Non-pigmented ciliary epithelial cell (primary cell): ENCODE data around the gene RFTN1.

Experiments used
- DNase-seq: peaks from one replicate; pipeline ENCODE4 v3.0.0-alpha.2; 2010; ENCODE audit warnings: low read depth

RFTN1 gene

DNA sequence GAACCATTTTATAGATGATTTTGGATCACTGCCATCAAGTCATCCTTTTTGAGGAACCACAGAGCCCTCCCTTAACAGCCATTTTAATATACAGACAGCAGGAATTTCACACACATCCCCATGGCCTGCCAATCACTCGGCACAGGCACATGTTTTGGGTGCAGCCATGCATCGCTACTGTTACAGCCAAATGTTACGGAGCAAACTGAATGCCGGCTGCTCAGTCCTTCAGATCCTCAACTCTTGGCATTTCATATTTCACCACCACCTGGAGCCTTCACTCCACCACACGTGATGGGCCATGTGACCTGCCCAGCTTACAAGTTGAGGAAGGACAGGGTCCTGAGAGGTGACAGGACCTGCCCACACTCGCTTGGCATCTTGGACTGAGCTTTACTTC, 157.7 kb downstream of the RFTN1 start:
- DNase-seq, result no peak

DNA sequence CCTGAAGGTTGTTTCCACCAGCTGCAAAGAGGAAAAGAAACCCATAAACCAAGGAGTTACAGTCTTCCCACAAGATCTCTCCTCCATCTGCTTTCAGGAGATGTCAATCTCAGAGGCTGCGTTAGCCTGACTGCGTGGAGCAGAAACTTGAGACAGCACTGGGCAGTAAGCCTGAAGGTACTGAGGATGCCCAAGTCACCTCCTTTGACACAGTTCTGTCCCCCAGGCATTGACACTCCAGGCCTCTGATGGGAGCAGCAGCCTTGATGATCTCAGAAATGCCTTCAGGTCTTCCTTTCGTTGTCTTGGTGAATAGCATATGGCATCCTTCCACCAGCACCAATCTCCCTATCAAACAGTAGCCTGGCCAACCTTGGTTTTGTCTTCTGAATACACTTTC, 159.2 kb downstream of the RFTN1 start:
- DNase-seq, result no peak

DNA sequence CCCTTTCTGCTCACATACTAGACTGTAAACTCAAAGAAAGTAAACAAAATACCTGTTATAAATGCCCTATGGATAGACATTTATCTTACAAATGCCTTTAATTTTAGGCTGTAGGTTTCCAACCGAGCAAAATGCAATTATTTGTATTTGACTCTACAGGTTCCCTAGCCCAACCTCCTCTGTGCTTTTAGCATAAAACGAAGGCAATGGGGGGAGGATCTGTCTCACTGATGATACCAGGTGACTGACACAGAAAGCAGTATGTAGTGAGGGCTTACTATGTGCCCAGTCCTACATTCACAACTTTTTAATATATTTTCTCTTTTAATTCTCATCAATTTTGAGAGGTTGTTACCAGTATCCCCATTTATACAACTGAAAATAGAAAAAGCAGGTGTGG, 161.1 kb downstream of the RFTN1 start:
- no peak for DNase-seq

- DNase-seq, result no peak
These were observed 162.7 kb downstream of the RFTN1 start for GRCh38 chr3:16350597-16351318.

DNA sequence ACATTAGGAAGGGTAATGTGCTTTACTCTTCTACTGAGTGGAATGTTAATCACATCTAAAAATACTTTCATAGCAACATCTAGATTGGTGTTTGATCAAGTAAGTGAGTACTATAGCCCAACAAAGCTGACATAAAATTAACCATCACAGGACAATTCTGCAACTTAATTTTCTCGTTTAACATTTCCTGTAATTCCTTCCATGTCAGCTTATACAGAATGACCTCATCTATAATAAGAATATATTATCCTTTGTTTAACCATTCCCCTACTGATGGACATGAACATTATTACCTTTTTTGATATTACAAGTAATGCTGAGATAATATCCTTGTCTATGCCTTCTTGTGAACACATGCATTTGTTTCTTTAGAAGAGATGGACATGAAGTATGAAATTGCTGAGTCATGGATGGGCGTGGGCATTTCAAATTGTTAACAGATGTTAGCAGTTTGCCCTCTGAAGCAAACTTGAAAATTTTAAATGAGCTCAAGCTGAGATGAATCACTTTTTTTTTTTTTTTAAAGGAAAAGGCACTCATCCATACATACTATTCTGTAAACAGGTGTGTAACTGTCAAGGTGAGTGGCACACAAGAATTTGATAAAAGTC, 163.4 kb downstream of the RFTN1 start:
- no peak for DNase-seq

DNA sequence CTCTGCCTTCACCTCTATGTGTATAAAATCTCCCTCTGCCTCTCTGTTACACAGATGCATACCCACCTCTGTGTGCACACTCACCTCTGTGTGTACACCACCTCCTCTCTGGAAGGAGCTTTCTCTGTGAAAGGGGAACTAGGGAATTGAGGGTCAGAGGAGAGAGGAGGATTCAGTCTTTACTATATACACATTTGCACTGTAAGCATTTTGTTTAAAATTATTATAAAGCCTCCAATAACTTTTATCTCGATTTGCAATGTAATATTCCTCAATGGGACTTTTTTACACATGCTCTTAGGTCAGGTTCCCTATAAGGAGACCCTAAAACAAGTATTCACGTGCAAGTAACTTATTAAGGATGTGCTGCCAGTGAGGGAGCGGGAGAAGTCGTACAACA, 166.0 kb downstream of the RFTN1 start:
- DNase-seq, result no peak

- no peak for DNase-seq
These were observed 167.0 kb downstream of the RFTN1 start for GRCh38 chr3:16346413-16347081.

- DNase-seq, result no peak
These were observed 170.4 kb downstream of the RFTN1 start for GRCh38 chr3:16343101-16343500.

GRCh38 chr3:16338999-16339398, 174.5 kb downstream of the RFTN1 start:
- peak; percentile 75 for DNase-seq

DNA sequence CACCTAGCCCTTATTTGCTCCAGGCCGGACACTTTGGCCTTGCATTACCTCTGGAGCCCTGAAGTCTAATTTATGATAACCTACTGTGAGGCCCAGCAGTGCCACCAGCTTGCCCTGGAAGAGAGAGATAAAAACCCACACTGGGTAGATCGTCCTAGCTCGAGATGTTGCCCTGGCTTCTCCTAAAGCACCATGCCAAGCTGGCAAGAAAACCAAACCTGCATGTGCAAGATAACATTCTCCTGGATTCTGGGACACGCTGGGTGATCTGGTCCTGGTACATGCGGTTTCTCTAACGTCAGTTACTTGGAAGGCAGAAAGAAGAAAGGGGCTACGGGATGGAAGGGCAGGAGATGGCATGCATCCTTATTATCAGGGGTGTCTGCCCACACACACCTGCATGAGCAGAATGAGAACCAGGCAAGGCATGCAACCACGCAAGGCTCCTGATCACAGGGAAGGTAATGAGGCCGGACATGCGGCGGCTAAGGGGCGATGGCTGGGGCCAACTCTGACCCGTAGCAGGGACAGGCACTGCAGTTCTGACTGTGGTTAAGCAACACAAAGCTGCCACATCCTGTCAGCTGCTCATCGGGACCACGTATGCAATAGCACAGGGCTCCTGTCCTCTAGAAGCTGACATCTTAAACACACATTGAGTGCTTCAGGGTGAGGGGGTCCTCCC, 175.5 kb downstream of the RFTN1 start:
- no peak for DNase-seq

GRCh38 chr3:16336825-16337224, 176.7 kb downstream of the RFTN1 start:
- no peak for DNase-seq

DNA sequence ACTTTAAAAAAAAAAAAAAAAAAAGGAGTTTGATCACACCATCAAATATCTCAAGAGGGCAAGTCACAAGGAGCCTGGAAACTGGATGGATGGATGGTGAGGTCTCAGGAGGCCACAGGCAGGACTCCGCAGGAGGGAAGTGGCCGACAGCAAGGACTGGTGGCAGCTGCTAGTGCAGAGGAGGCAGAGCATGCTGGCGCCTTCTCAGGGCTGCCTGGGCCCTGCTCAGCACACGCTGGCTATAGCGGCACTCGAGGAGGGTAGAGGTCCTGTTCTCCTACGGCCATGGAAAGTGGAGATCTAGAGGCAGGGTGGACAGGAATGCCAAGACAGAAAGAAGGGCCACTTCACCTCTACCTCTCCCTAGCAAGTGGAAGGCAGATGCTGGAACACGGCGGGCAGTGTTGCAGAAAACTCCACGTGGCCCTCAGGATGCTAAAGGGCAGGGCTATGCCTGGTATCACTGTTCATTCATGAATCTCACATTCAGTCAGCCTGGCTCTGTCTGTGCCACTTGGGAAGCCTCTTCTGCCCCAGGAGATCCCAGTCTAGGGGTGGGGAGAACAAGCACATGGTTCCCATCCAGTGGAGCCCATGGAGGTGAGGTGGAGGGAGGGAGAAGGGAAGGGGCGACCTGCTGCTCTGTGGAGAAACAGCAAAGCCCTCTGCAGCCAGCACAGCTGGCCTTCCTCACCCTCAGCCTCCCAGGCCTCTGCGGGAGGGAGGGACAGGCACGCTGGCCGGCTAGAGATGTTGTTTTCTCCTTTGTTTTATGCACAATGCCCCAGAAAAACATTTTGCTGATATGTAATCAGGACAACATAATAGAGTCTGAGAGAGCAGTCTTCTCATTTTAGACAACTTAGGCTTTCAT, 177.5 kb downstream of the RFTN1 start:
- no peak for DNase-seq

DNA sequence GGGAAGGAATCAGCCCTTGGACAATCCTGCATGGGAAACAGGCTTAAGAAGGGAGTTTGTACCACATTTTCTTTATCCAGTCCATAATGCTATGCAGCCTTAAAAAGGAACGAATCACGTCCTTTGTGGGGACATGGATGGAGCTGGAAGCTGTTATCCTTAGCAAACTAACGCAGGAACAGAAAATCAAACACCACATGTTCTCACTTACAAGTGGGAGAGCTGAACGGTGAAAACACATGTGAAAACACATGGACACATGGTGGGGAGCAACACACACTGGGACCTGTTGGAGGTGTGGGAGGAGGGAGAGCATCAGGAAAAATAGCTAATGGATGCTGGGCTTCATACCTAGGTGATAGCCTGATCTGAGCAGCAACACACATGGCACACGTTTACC, 178.2 kb downstream of the RFTN1 start:
- DNase-seq, result no peak

- no peak for DNase-seq
These were observed 178.6 kb downstream of the RFTN1 start for GRCh38 chr3:16334909-16335308.

DNA sequence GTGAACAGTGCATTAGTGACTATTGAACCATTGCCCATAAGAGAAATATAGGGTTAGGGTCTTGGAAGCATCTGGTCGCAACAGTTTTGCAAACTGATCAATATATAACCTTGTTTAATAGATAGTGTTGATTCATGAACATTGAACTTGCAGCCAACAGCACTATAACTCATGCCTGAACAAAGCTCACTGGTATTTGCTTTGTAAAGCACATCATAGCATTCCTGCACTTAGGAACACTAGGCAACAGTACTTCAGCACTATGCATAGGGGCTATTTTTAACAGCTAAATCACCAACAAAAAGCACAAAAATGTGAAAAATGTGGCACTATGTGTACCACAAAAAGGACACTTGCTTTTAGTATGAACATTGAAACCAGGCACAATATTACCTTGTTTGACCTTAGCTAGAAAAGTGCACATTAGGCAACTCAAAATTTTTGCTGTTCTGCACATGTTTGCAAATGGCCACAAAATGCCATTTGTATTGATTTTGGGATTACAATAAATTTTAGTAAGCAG, 180.5 kb downstream of the RFTN1 start:
- peak; percentile 55 for DNase-seq

DNA sequence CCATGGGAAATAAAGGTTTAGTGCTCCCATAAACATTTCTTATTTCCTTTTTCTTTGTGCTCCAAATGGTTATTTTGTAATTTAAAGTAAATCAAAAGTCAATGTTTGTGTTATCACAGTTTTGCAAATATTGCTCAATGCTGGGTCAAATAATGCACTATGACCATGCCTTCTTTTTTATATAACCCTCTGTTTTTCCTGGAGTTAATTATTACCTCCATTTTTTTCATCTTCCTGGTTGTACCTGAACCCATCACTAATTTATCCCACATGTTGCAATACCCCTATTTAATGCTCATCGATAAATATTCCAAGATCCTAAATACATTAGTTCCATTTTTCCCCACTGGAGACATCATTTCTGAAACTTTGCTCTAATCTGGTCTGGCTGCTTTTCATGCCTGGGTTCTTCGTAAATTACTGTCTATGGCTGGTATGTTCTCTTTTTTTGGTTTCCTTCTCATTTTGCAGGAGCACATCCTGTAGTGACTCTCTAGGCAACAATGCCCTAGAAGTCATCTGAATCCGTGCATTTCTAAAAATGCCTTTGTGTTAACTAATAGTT, 182.1 kb downstream of the RFTN1 start:
- DNase-seq, result no peak

DNA sequence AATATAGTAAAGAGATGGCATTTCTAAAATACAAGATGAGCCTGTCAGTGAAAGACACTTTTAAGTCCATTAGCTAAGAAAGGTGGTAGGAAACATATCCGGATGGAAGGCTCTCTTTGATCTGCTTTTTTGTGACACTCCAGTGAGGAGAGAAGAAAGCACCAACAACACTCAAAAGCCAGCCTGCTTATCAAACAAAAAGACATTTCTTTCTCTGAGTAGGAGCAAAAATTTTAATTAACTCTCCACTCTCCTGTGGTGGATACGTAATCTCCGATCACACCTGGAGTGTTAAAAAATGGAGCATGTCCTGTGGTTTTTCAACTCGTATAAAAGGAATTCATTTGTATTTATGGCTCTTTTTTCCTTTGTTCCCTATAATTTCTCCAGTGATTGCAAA, 183.1 kb downstream of the RFTN1 start:
- no peak for DNase-seq

DNA sequence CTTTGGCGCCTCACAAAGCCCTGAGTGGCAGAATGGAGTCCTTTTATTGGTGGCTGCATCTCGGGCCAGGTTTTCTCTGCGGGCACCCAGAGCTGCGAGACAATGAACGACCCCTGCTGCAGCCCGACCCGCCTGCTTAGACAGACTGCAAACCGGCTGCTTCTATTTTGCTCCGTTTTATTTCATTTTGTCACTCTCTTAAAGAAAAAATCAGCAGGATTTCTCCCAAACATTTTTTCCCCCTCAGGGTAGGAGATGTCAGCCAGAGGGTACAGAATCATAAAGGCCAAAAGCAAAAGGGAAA, 183.7 kb downstream of the RFTN1 start:
- no peak for DNase-seq

DNA sequence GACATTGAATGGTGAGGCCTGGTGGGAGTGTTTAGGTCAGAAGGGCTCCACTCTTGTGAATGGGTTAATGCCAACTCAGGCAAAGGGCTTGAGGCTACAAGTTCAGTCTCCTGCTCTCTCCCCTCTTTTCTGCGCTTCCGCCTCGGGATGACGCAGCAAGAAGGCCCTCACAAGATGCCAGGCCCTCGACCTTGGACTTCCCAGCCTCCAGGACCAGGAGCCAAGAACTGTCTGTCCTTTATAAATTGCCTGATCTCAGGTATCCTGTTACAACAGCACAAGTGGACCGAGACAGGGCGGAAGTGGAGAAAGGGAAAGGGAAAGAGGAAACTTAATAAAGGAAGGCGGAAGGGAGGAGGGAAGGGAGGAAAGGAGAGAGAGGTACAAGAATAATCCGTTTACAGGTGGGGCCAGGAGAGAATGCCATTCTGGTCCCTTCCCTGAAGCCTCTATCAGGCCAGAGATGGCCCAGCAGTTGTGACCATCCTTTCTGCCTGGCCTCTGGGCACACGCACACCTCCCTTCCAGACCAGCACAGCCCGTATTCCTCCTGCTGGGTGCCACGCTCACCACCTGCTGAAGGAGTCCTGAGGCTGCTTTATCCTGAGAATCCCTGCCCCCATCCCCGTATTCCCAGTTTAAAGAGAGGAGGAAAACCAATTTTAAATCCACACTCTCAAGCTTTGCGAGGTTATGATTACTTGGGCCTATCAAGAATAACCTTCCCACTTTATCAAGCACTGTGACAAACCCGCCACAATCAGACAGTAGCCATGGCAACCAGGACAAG, 184.3 kb downstream of the RFTN1 start:
- DNase-seq, result no peak

DNA sequence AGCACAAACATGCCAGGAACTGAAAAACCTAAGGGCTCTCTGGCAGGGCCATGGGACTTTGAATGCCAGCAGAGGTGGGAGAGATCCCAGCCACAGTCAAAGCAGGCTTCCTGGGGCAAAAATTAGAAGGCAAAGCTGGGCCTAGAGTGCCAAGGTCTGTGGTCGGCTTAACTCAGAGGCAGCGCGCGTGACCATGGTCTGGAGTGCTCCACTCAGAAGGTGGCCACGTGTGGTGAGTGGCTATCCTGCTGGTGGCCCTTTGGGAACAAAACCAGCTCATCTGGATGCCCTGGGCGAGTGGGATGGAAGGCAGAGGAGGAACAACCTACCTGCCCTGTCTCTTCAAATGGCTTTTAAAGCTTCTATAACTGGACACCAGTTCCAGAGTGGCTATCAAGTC, 185.4 kb downstream of the RFTN1 start:
- no peak for DNase-seq
